HG03135 (cell line): Measurements from ENCODE around the gene WDR55.
"Not testable (repeated sequence)": the region's sequence is repeated elsewhere in the genome, so short reads cannot be mapped to it uniquely, and the experiment has no call there.

ENCODE experiments used
- ATAC-seq: cut with Tn5 transposase; IDR thresholded peaks from one replicate; pipeline ENCODE4 v1.9.1; 2021; ENCODE audit warnings: mild to moderate bottlenecking, moderate library complexity; ENCODE audit not compliant: unreplicated experiment

WDR55 gene

GRCh38 chr5:140642718-140643117 lies 22.0 kb upstream of the WDR55 start:
- no peak for ATAC-seq

- ATAC-seq = peak; percentile 36
Observed at GRCh38 chr5:140647042-140647419, 17.7 kb upstream of the WDR55 start.

GRCh38 chr5:140658870-140659269 lies 5.8 kb upstream of the WDR55 start:
- ATAC-seq = no peak

GRCh38 chr5:140660371-140660770 lies 4.3 kb upstream of the WDR55 start:
- ATAC-seq = not testable (repeated sequence)

GRCh38 chr5:140664030-140664358 lies 710 bp upstream of the WDR55 start:
- no peak for ATAC-seq

- ATAC-seq = not testable (repeated sequence)
Observed at GRCh38 chr5:140671035-140671434, 6.3 kb downstream of the WDR55 start.

- no peak for ATAC-seq
Observed at GRCh38 chr5:140671472-140672125, 6.9 kb downstream of the WDR55 start.

GRCh38 chr5:140672455-140673186 lies 7.9 kb downstream of the WDR55 start:
- no peak for ATAC-seq

- ATAC-seq = no peak
Observed at GRCh38 chr5:140673187-140673976, 8.7 kb downstream of the WDR55 start, which contains the start of gene DND1. DND1 (minus strand) TSS chr5:140673576; CDS start chr5:140673542, 34 bp downstream.

GRCh38 chr5:140674211-140674610 lies 9.5 kb downstream of the WDR55 start:
- ATAC-seq = no peak

GRCh38 chr5:140674629-140675028 lies 9.9 kb downstream of the WDR55 start:
- no peak for ATAC-seq

GRCh38 chr5:140677947-140678346 lies 13.2 kb downstream of the WDR55 start:
- no peak for ATAC-seq

- ATAC-seq = no peak
Observed at GRCh38 chr5:140678993-140679392, 14.3 kb downstream of the WDR55 start.

GRCh38 chr5:140690376-140690932 lies 25.8 kb downstream of the WDR55 start:
- no peak for ATAC-seq

GRCh38 chr5:140690941-140691924 lies 26.5 kb downstream of the WDR55 start, which contains the start of the genes HARS1 and HARS2:
HARS1 (minus strand) TSS chr5:140691370; CDS start chr5:140691304, 66 bp downstream.
HARS2 (plus strand) TSS chr5:140691455; CDS start chr5:140691649, 194 bp downstream.
- peak; percentile 97 for ATAC-seq

GRCh38 chr5:140694276-140694675 lies 29.6 kb downstream of the WDR55 start:
- ATAC-seq = no peak

GRCh38 chr5:140696891-140697492 lies 32.3 kb downstream of the WDR55 start:
- no peak for ATAC-seq

- peak; percentile 97 for ATAC-seq
Observed at GRCh38 chr5:140700177-140701144, 35.8 kb downstream of the WDR55 start, which contains the start of gene ZMAT2. ZMAT2 (plus strand) TSS chr5:140700447; CDS start chr5:140700461, 14 bp downstream.
